NB4 (cell line): Measurements from ENCODE around the gene RERE.
A peak's percentile ranks its signal among the peaks of the same experiment; 100 is the strongest.

ENCODE experiments used
- DNase-seq: peaks from one replicate; pipeline ENCODE4 v3.0.0; 2010; ENCODE audit warnings: low read depth
- H3K4me3 ChIP-seq: one replicate; pipeline ENCODE4 v1.5.1; 2011; ENCODE audit warnings: mild to moderate bottlenecking, low read depth, low read length, moderate library complexity
- CTCF ChIP-seq: IDR thresholded peaks from one replicate; pipeline ENCODE4 v1.5.1; 2012; ENCODE audit warnings: low read depth, low read length
- MAX ChIP-seq: IDR thresholded peaks from 2 replicates; pipeline ENCODE4 v1.6.1; 2011; ENCODE audit warnings: low read depth, low read length
- MYC ChIP-seq: IDR thresholded peaks from 2 replicates; pipeline ENCODE4 v1.6.1; 2011; ENCODE audit warnings: low read depth, low read length
- POLR2A ChIP-seq: IDR thresholded peaks from 2 replicates; pipeline ENCODE4 v1.6.1; 2011; ENCODE audit warnings: mild to moderate bottlenecking; ENCODE audit not compliant: insufficient read length; ENCODE audit errors: extremely low read depth

Gene RERE

DNA sequence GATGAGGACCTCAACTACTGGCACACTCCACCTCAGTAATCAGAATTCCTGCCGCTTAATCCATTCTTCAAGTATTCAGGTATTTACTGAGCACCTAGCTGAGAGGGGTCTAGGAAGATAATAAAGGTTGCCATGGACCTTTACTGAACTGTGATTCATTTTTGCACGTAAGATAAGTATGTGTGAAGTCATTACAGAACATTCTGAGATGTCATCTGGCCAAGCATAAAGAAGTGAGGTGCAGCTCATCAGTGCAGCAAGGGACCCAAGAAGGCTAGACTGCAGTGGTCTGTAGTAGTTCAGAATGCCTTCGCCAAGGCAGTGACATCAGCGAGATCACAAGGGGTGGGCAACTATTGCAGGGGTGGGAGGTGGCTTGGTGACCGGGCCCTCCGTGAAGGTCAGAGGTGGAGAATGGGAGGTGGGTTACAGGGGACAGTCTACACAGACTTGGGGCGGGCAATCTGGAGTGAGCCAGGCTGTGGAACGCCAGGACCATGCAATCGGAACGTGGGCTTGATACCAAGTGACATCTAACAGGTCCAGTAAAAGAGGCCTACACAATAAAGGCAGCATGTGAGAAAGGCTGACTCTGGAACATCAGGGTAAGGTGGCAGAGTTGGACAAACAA lies 392.2 kb downstream of the RERE start:
- H3K4me3 ChIP-seq = no peak overlapping the region

GRCh38 chr1:8424539-8425116 lies 392.8 kb downstream of the RERE start:
- TF ChIP-seq MYC (no peak), POLR2A (no peak), MAX (no peak), CTCF (no peak)
- H3K4me3 ChIP-seq = no peak overlapping the region
- DNase-seq = peak; percentile 54

More for the DNA sequence above, 392.2 kb downstream of the RERE start:
- no peak for DNase-seq
- TF ChIP-seq MAX = no peak

DNA sequence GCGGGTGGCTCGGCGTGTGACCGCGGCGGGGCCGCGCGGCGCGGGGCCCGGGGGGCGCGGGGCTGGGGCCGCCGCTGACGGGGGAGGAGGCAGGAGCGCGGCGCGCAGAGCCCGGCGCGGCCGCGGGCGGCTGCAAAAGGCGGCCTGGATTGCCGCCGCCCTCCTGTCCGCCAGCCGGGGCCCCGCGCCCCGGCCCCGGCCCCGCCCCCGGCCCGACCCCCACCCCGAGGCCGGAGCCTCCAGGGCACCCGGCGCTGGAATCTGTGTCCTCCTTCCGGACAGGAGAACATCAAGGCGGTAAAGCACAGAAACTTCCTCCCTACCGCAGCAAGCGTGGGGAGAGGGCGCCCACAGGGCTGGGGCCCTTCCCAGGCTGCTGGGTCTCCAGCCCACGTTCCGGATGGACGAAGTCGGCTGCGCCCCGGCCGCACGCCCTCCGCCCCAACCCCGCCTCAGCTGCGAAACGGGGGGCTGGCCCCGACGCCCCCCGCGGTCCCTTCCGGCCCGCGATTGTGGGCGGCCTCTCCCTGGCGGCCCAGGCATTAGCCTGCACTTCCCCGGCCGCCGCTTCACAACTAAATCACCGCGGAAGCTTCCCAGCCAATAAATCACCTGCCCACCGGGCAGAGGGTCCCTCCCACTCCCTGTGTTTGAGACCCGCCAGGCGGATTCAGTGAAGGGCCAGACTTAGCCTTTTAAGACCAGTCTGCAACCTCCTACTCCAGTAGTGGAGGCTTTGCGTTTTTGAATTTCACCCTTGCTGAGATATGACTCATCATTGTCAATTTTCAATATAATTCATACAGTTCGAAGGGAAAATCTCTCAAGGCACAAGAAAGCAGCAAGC lies 393.5 kb downstream of the RERE start:
- H3K4me3 ChIP-seq = no peak overlapping the region
- TF ChIP-seq POLR2A (no peak), MYC (no peak), CTCF (no peak), MAX (no peak)
- DNase-seq = peak; percentile 41

DNA sequence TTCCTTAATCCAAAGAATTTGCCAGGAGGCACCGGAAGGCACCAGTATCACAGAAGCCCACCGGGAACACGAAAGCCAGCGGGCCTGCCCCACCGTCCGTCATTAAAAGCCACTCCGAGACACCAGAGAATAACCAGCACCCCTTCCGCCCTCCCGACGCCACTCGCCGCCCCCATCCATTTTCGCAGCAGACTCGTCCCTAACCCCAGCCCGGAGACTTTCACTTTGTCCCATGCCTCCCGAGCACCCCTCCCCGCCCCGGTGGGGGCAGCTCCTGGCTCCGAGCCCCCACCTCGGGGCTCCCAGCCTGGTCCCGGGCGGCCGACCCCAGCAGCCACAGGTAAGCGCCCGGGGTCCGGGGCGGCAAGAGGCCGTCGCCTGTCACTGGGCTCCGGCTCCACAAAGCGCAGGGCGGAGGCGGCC lies 394.2 kb downstream of the RERE start:
- no peak for DNase-seq
- peak overlapping the region; percentile 44 for H3K4me3 ChIP-seq

GRCh38 chr1:8422510-8423268 lies 394.8 kb downstream of the RERE start:
- no peak for DNase-seq
- no peak for TF ChIP-seq POLR2A
- TF ChIP-seq CTCF = no peak
- peak overlapping the region; percentile 44 for H3K4me3 ChIP-seq

More for the DNA sequence above, 394.2 kb downstream of the RERE start:
- TF ChIP-seq POLR2A = no peak
- no peak for TF ChIP-seq MAX
- no peak for TF ChIP-seq CTCF
- TF ChIP-seq MYC = no peak
